Panc1 (cell line): ENCODE measurements around the gene LAMP2. TPM values are rescaled to one million over a fixed set of nuclear protein-coding genes. Genes with fewer than 3 reads are reported as not detected.

Experiments
- ATAC-seq: fragments of 200-7000 bp; cut with Tn5 transposase; 2 replicates; pipeline ENCODE4 v1.9.1; 2020; ENCODE audit warnings: mild to moderate bottlenecking, moderate library complexity
- BruUV-seq: library from RNA; stranded (reverse); fragments of 400-500 nt; replicated peaks from 2 replicates; lab custom pipeline; 2021; lab: Mats Ljungman, UMichigan
- CTCF ChIA-PET: fragments of 300-600 bp; sonication (Branson Sonifier 250); formaldehyde crosslinking; loops from one replicate; lab custom pipeline; 2022; ENCODE audit warnings: antibody characterized with exemption; lab: Charles Lee
- POLR2A ChIA-PET: fragments of 300-600 bp; sonication (Branson Sonifier 250); formaldehyde crosslinking; loops from one replicate; lab custom pipeline; 2022; ENCODE audit warnings: antibody characterized with exemption; lab: Charles Lee
- DNase-seq: peaks from one replicate; pipeline ENCODE4 v3.0.0-alpha.2; 2010; ENCODE audit warnings: low read depth, low spot score
- H3K27ac ChIP-seq: 2 replicates; pipeline ENCODE4 v1.5.1; 2011; ENCODE audit warnings: mild to moderate bottlenecking, low read length, inconsistent platforms
- H3K27me3 ChIP-seq: fragments of 200-500 bp; sonication (Bioruptor generic); 2 replicates; pipeline ENCODE4 v1.6.0; 2014; ENCODE audit warnings: low read length, inconsistent platforms; ENCODE audit not compliant: control insufficient read depth, insufficient read depth
- H3K36me3 ChIP-seq: fragments of 200-500 bp; sonication (Bioruptor generic); 2 replicates; pipeline ENCODE4 v1.5.1; 2014; ENCODE audit warnings: inconsistent platforms, mild to moderate bottlenecking, low read length, moderate library complexity; ENCODE audit not compliant: control insufficient read depth, insufficient read depth
- H3K4me1 ChIP-seq: 2 replicates; pipeline ENCODE4 v1.5.1; 2011; ENCODE audit warnings: inconsistent platforms, mild to moderate bottlenecking, low read length, moderate library complexity; ENCODE audit not compliant: control insufficient read depth, insufficient read depth
- H3K4me3 ChIP-seq, 2 experiments: 2 replicates each; pipeline ENCODE4 v1.5.1; 2011 to 2012; ENCODE audit warnings: low read depth in 2 of 2, low read length in 2 of 2, mild to moderate bottlenecking in 2 of 2, inconsistent platforms in 1 of 2, moderate library complexity in 1 of 2
- H3K9me3 ChIP-seq: fragments of 200-500 bp; sonication (Bioruptor generic); 2 replicates; pipeline ENCODE4 v1.5.1; 2014; ENCODE audit warnings: low read depth, mild to moderate bottlenecking, inconsistent platforms, low read length, moderate library complexity; ENCODE audit not compliant: control insufficient read depth, insufficient read depth
- CTCF ChIP-seq: fragments of 450-650 bp; IDR thresholded peaks from 2 replicates; pipeline ENCODE4 v1.5.1; 2017; ENCODE audit warnings: mild to moderate bottlenecking
- POLR2AphosphoS5 ChIP-seq: IDR thresholded peaks from 2 replicates; pipeline ENCODE4 v1.6.1; 2012; ENCODE audit warnings: mild to moderate bottlenecking, low read depth, low read length, moderate library complexity
- SIN3A ChIP-seq: IDR thresholded peaks from 2 replicates; pipeline ENCODE4 v1.6.1; 2012; ENCODE audit warnings: low read depth, mild to moderate bottlenecking, low read length, moderate library complexity, borderline replicate concordance; ENCODE audit not compliant: insufficient read depth
- TCF7L2 ChIP-seq: IDR thresholded peaks from 2 replicates; pipeline ENCODE4 v1.6.1; 2011; ENCODE audit warnings: mild to moderate bottlenecking, low read depth, low read length, inconsistent platforms
- in situ Hi-C: cut with HindIII; loops from 2 replicates; pipeline ENCODE4 v1.10.0; 2016; ENCODE audit warnings: low sequenced_read_pairs, low pct_unique_long_range_greater_than_20kb
- intact Hi-C: fragments of 100-400 bp; cut with micrococcal nuclease; formaldehyde crosslinking; loops from one replicate; pipeline ENCODE4 v1.10.0; 2022; ENCODE audit not compliant: unreplicated experiment
- total RNA-seq: library from RNA; stranded (reverse); gene quantifications from one replicate; pipeline ENCODE4 v1.2.1, GENCODE V29; 2021; ENCODE audit not compliant: unreplicated experiment
- TF ChIP-seq, protein P1 (sequence below), 2 experiments: IDR thresholded peaks; 2 replicates each; pipeline ENCODE4 v1.6.1; 2011 to 2012; ENCODE audit warnings: low read depth in 2 of 2, control low read depth in 1 of 2, low read length in 1 of 2, mild to moderate bottlenecking in 1 of 2, moderate library complexity in 1 of 2; ENCODE audit not compliant: insufficient read depth in 1 of 2

Gene LAMP2
- total RNA-seq, 1 experiment from 2014 or later, result 243 TPM

- no TSS peak for BruUV-seq
- POLR2A ChIA-PET, result no interaction called here
- TF ChIP-seq, protein P1, sequence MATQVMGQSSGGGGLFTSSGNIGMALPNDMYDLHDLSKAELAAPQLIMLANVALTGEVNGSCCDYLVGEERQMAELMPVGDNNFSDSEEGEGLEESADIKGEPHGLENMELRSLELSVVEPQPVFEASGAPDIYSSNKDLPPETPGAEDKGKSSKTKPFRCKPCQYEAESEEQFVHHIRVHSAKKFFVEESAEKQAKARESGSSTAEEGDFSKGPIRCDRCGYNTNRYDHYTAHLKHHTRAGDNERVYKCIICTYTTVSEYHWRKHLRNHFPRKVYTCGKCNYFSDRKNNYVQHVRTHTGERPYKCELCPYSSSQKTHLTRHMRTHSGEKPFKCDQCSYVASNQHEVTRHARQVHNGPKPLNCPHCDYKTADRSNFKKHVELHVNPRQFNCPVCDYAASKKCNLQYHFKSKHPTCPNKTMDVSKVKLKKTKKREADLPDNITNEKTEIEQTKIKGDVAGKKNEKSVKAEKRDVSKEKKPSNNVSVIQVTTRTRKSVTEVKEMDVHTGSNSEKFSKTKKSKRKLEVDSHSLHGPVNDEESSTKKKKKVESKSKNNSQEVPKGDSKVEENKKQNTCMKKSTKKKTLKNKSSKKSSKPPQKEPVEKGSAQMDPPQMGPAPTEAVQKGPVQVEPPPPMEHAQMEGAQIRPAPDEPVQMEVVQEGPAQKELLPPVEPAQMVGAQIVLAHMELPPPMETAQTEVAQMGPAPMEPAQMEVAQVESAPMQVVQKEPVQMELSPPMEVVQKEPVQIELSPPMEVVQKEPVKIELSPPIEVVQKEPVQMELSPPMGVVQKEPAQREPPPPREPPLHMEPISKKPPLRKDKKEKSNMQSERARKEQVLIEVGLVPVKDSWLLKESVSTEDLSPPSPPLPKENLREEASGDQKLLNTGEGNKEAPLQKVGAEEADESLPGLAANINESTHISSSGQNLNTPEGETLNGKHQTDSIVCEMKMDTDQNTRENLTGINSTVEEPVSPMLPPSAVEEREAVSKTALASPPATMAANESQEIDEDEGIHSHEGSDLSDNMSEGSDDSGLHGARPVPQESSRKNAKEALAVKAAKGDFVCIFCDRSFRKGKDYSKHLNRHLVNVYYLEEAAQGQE (IDR thresholded peaks at IDR 0.05; ENCODE audit: insufficient read depth in 1 of 2, low read depth in 2 of 2, low read length in 1 of 2), result no peak
- TF ChIP-seq TCF7L2, result no peak
- no peak for TF ChIP-seq SIN3A
- no peak for TF ChIP-seq POLR2AphosphoS5
- TF ChIP-seq CTCF, result no peak
- no peak for ATAC-seq
- H3K36me3 ChIP-seq, result no peaks in the 10 kb centered on the region
- no peaks in the 10 kb centered on the region for H3K9me3 ChIP-seq
- no peak overlapping the region for H3K4me3 ChIP-seq
- intact Hi-C loops, result no loop called here
- DNase-seq, result no peak
- in situ Hi-C loops, result no loop called here
- CTCF ChIA-PET, result no interaction called here
- no peak overlapping the region for H3K27ac ChIP-seq
- no peaks in the 10 kb centered on the region for H3K4me1 ChIP-seq
- peaks cover 6% of the 10 kb centered on the region; the same call in 1 of the 2 replicates for H3K27me3 ChIP-seq
Observed at GRCh38 chrX:120378570-120378969, 90.5 kb downstream of the LAMP2 start.

Other genes starting within 250 kb of the LAMP2 start
- 21.5 TPM for gene ZBTB33, start 218.5 kb downstream of the LAMP2 start, total RNA-seq
- gene TMEM255A, start 157.8 kb downstream of the LAMP2 start, total RNA-seq, result 0.31 TPM
- gene ATP1B4, start 107.2 kb downstream of the LAMP2 start, total RNA-seq, result not detected
- 99.8 TPM for gene CUL4B, start 91.7 kb upstream of the LAMP2 start, total RNA-seq
- 110 TPM for gene MCTS1, start 134.8 kb upstream of the LAMP2 start, total RNA-seq
- 32.4 TPM for gene C1GALT1C1, start 160.8 kb upstream of the LAMP2 start, total RNA-seq